Lung (tissue), 12 donors: ENCODE results near the gene DNAH10. TPM values are rescaled to one million over a fixed set of nuclear protein-coding genes. Genes with fewer than 3 reads are reported as not detected.

ENCODE experiments used
- ATAC-seq: fragments of 200-7000 bp; cut with Tn5 transposase; one replicate; pipeline ENCODE4 v1.9.1; 2020; ENCODE audit warnings: moderate number of reproducible peaks; ENCODE audit not compliant: insufficient read depth, low FRiP score
- DNase-seq, 3 donors: peaks; one replicate each; pipeline ENCODE4 v3.0.0-alpha.2; 2013 to 2017
- H3K27ac ChIP-seq, 2 donors: one replicate each; pipeline ENCODE4 v1.5.1; 2013; ENCODE audit warnings: mild to moderate bottlenecking in 2 of 2, moderate library complexity in 2 of 2, control low read depth in 1 of 2, inconsistent platforms in 1 of 2, low read depth in 1 of 2, low read length in 1 of 2
- H3K27me3 ChIP-seq, 3 donors: one replicate each; pipeline ENCODE4 v1.5.1; 2013; ENCODE audit warnings: low read length in 2 of 3; ENCODE audit not compliant: control insufficient read depth in 3 of 3, insufficient read depth in 3 of 3
- H3K36me3 ChIP-seq, 4 donors: one replicate each; pipeline ENCODE4 v1.5.1; 2013; ENCODE audit warnings: low read length in 4 of 4, mild to moderate bottlenecking in 1 of 4, moderate library complexity in 1 of 4; ENCODE audit not compliant: control insufficient read depth in 4 of 4, insufficient read depth in 4 of 4
- H3K4me1 ChIP-seq, 5 donors: one replicate each; pipeline ENCODE4 v1.5.1; 2013; ENCODE audit warnings: low read length in 5 of 5, mild to moderate bottlenecking in 2 of 5, moderate library complexity in 1 of 5; ENCODE audit not compliant: control insufficient read depth in 5 of 5, insufficient read depth in 5 of 5
- H3K4me3 ChIP-seq: one replicate; pipeline ENCODE4 v1.5.1; 2013; ENCODE audit warnings: mild to moderate bottlenecking, control low read depth, moderate library complexity
- H3K9ac ChIP-seq, 2 donors: one replicate each; pipeline ENCODE4 v1.5.1; 2013; ENCODE audit warnings: low read length in 2 of 2, control low read depth in 1 of 2; ENCODE audit not compliant: insufficient read depth in 1 of 2
- H3K9me3 ChIP-seq, 4 donors: one replicate each; pipeline ENCODE4 v1.5.1; 2013; ENCODE audit warnings: low read length in 3 of 4, mild to moderate bottlenecking in 1 of 4, moderate library complexity in 1 of 4; ENCODE audit not compliant: control insufficient read depth in 4 of 4, insufficient read depth in 3 of 4
- CTCF ChIP-seq: IDR thresholded peaks from 2 replicates; pipeline ENCODE4 v1.5.1; 2012; ENCODE audit warnings: mild to moderate bottlenecking; ENCODE audit errors: control extremely low read depth, extremely low read depth
- WGBS, 2 donors: extraction: QIAGEN DNeasy Blood & Tissue Kit; methylation state at CpG; one replicate each; pipeline ENCODE4 v1.1.7; 2013; 5-methylcytosine and 5-hydroxymethylcytosine counted together
- polyA plus RNA-seq, 2 donors: library from polyadenylated mRNA; stranded (reverse); fragments of 200-250 nt; gene quantifications; one replicate each; pipeline ENCODE4 v1.2.1, GENCODE V29; 2013
- total RNA-seq, 2 donors: library from RNA; depleted of rRNA in 1 of 2; stranded (reverse); fragments of >200 nt in 1 of 2; gene quantifications; one replicate each; pipeline ENCODE4 v1.2.1, GENCODE V29; 2014 to 2021
- donor health status: control.
- donor health status: control.
- donor health status: Bipolar disorder and iron deficiency.
- donor health status: healthy.
- donor health status: DM: yes; HTN: yes; CAD: no.

DNAH10 gene
- total and polyA plus RNA-seq, 4 donors = 2.0 to 21.7 (median 9.1) TPM

GRCh38 chr12:123954647-123955350, 192.7 kb downstream of the DNAH10 start:
- H3K9me3 ChIP-seq = no peaks in the 10 kb centered on the region
- WGBS, 2 donors = 94 to 97% methylated on average over 10 of the region's 10 CpGs
- ATAC-seq = no peak
- H3K4me3 ChIP-seq = no peak overlapping the region
- TF ChIP-seq CTCF = no peak
- no peaks in the 10 kb centered on the region for H3K27me3 ChIP-seq
- peaks cover 0 to 7% (median 3%) of the 10 kb centered on the region in 4 donors for H3K36me3 ChIP-seq
- peaks cover 7 to 22% (median 14%) of the 10 kb centered on the region in 5 donors for H3K4me1 ChIP-seq
- no peak overlapping the region for H3K27ac ChIP-seq
- H3K9ac ChIP-seq = no peak overlapping the region
- DNase-seq = no peak

GRCh38 chr12:123956249-123956648, 194.1 kb downstream of the DNAH10 start:
- Histone ChIP-seq H3K4me1 (peaks cover 7 to 20% (median 11%) of the 10 kb centered on the region in 5 donors), H3K4me3 (no peak overlapping the region), H3K9ac (no peak overlapping the region), H3K36me3 (peaks cover 0 to 9% (median 5%) of the 10 kb centered on the region in 4 donors), H3K9me3 (no peaks in the 10 kb centered on the region), H3K27me3 (no peaks in the 10 kb centered on the region), H3K27ac (no peak overlapping the region)
- no peak for TF ChIP-seq CTCF
- DNase-seq (no peak), ATAC-seq (no peak)
- WGBS, 2 donors = 95 to 96% methylated on average over 9 of the region's 9 CpGs

- DNase-seq = no peak
- no peaks in the 10 kb centered on the region for H3K9me3 ChIP-seq
Measured at GRCh38 chr12:123957196-123957595, 195.1 kb downstream of the DNAH10 start.

More at GRCh38 chr12:123957196-123957595, 195.1 kb downstream of the DNAH10 start:
- TF ChIP-seq CTCF = no peak
- no peak overlapping the region for H3K27ac ChIP-seq
- ATAC-seq = no peak
- H3K27me3 ChIP-seq = no peaks in the 10 kb centered on the region
- WGBS, 2 donors = 91 to 95% methylated on average over 3 of the region's 3 CpGs
- no peak overlapping the region for H3K9ac ChIP-seq
- peaks cover 0 to 9% (median 5%) of the 10 kb centered on the region in 4 donors for H3K36me3 ChIP-seq
- H3K4me3 ChIP-seq = no peak overlapping the region
- H3K4me1 ChIP-seq = peaks cover 6 to 18% (median 8%) of the 10 kb centered on the region in 5 donors
